ENCODE measurements around the gene MT1B.

Gene MT1B

GRCh38 chr16:56607109-56607618, 44.5 kb upstream of the MT1B start:
- H4K20me1 ChIP-seq (ENCODE audit: insufficient read depth, low read length), result no peaks in the 10 kb centered on the region
- H3F3A ChIP-seq (ENCODE audit: insufficient read depth, low read length), result no peaks in the 10 kb centered on the region
- no peak overlapping the region for H3K4me3 ChIP-seq (ENCODE audit: low read depth, low read length, poor library complexity, severe bottlenecking)
- no peaks in the 10 kb centered on the region for H3K27me3 ChIP-seq (ENCODE audit: insufficient read depth, low read length)
- H3K27ac ChIP-seq (ENCODE audit: low read depth, low read length, poor library complexity, severe bottlenecking), result no peak overlapping the region
- H3K4me1 ChIP-seq (ENCODE audit: insufficient read depth, low read length, severe bottlenecking), result peaks cover 28% of the 10 kb centered on the region
- H3K36me3 ChIP-seq (ENCODE audit: insufficient read depth, low read length), result no peaks in the 10 kb centered on the region
- H3K4me2 ChIP-seq (ENCODE audit: low read length), result no peak overlapping the region
- no peaks in the 10 kb centered on the region for H3K9me3 ChIP-seq (ENCODE audit: low read length)
- no peak overlapping the region for H2AFZ ChIP-seq (ENCODE audit: low read length)
- H3K9ac ChIP-seq (ENCODE audit: low read length), result no peak overlapping the region
- no peaks in the 10 kb centered on the region for H3K9me2 ChIP-seq (ENCODE audit: low read depth, low read length)
- TF ChIP-seq CTCF (IDR thresholded peaks at IDR 0.05; ENCODE audit: low read length), result no peak
- TF ChIP-seq EZH2 (IDR thresholded peaks at IDR 0.05; ENCODE audit: borderline replicate concordance, low read length), result no peak
- H3K79me2 ChIP-seq (ENCODE audit: insufficient read depth, low read length), result no peaks in the 10 kb centered on the region

- H3K27me3 ChIP-seq (ENCODE audit: insufficient read depth, low read length), result no peaks in the 10 kb centered on the region
- no peaks in the 10 kb centered on the region for H3K9me3 ChIP-seq (ENCODE audit: low read length)
- H3F3A ChIP-seq (ENCODE audit: insufficient read depth, low read length), result no peaks in the 10 kb centered on the region
- peaks cover 28% of the 10 kb centered on the region for H3K4me1 ChIP-seq (ENCODE audit: insufficient read depth, low read length, severe bottlenecking)
- H3K36me3 ChIP-seq (ENCODE audit: insufficient read depth, low read length), result no peaks in the 10 kb centered on the region
- H3K27ac ChIP-seq (ENCODE audit: low read depth, low read length, poor library complexity, severe bottlenecking), result no peak overlapping the region
- H4K20me1 ChIP-seq (ENCODE audit: insufficient read depth, low read length), result no peaks in the 10 kb centered on the region
- peak overlapping the region; percentile 68 for H3K4me3 ChIP-seq (ENCODE audit: low read depth, low read length, poor library complexity, severe bottlenecking)
- TF ChIP-seq CTCF (IDR thresholded peaks at IDR 0.05; ENCODE audit: low read length) (no peak), EZH2 (IDR thresholded peaks at IDR 0.05; ENCODE audit: borderline replicate concordance, low read length) (no peak)
- peak overlapping the region; percentile 99 for H2AFZ ChIP-seq (ENCODE audit: low read length)
- peak overlapping the region; percentile 65 for H3K9ac ChIP-seq (ENCODE audit: low read length)
- no peaks in the 10 kb centered on the region for H3K79me2 ChIP-seq (ENCODE audit: insufficient read depth, low read length)
- H3K4me2 ChIP-seq (ENCODE audit: low read length), result peak overlapping the region; percentile 98
- no peaks in the 10 kb centered on the region for H3K9me2 ChIP-seq (ENCODE audit: low read depth, low read length)
Observed at GRCh38 chr16:56607675-56608042, 44.0 kb upstream of the MT1B start.

GRCh38 chr16:56608043-56608875, 43.4 kb upstream of the MT1B start, which contains the start of gene MT2A:
Gene MT2A, plus strand, starts transcription at chr16:56608584. Its CDS starts 72 bp downstream, at chr16:56608656.
- Histone ChIP-seq H2AFZ (ENCODE audit: low read length) (peak within 1 kb of the TSS; percentile 99), H3K4me1 (ENCODE audit: insufficient read depth, low read length, severe bottlenecking) (peaks cover 28% of the 10 kb centered on the region), H3K27ac (ENCODE audit: low read depth, low read length, poor library complexity, severe bottlenecking) (no peak within 1 kb of the TSS), H3K9me3 (ENCODE audit: low read length) (no peaks in the 10 kb centered on the region), H3K4me2 (ENCODE audit: low read length) (peak within 1 kb of the TSS; percentile 98), H3K79me2 (ENCODE audit: insufficient read depth, low read length) (no peaks in the 10 kb centered on the region), H3K27me3 (ENCODE audit: insufficient read depth, low read length) (no peaks in the 10 kb centered on the region), H3K36me3 (ENCODE audit: insufficient read depth, low read length) (no peaks in the 10 kb centered on the region), H3F3A (ENCODE audit: insufficient read depth, low read length) (no peaks in the 10 kb centered on the region), H3K9me2 (ENCODE audit: low read depth, low read length) (no peaks in the 10 kb centered on the region), H3K9ac (ENCODE audit: low read length) (peak within 1 kb of the TSS; percentile 65), H3K4me3 (ENCODE audit: low read depth, low read length, poor library complexity, severe bottlenecking) (peak within 1 kb of the TSS; percentile 68), H4K20me1 (ENCODE audit: insufficient read depth, low read length) (no peaks in the 10 kb centered on the region)
- no peak for TF ChIP-seq EZH2 (IDR thresholded peaks at IDR 0.05; ENCODE audit: borderline replicate concordance, low read length)
- TF ChIP-seq CTCF (IDR thresholded peaks at IDR 0.05; ENCODE audit: low read length), result no peak
